RWPE2 (cell line): Measurements from ENCODE around the gene GANC.

ENCODE experiments used
- ATAC-seq: fragments of 200-7000 bp; cut with Tn5 transposase; 3 replicates; pipeline ENCODE4 v1.9.1; 2021; ENCODE audit warnings: low read depth
- DNase-seq: peaks from one replicate; pipeline ENCODE4 v3.0.0-alpha.2; 2020; ENCODE audit warnings: low spot score
- H3K27ac ChIP-seq: fragments of 450-650 bp; 2 replicates; pipeline ENCODE4 v1.5.1; 2017; ENCODE audit warnings: mild to moderate bottlenecking; ENCODE audit not compliant: poor library complexity, severe bottlenecking
- H3K27me3 ChIP-seq: fragments of 250-450 bp; sonication (Bioruptor Pico); 2 replicates; pipeline ENCODE4 v1.5.1; 2021; ENCODE audit warnings: mild to moderate bottlenecking, moderate library complexity; ENCODE audit not compliant: insufficient read depth, poor library complexity, severe bottlenecking
- H3K36me3 ChIP-seq: fragments of 250-450 bp; sonication (Bioruptor Pico); 2 replicates; pipeline ENCODE4 v1.5.1; 2020; ENCODE audit warnings: low read depth, mild to moderate bottlenecking, moderate library complexity
- H3K4me1 ChIP-seq: fragments of 250-450 bp; sonication (Bioruptor Pico); 2 replicates; pipeline ENCODE4 v1.5.1; 2021; ENCODE audit warnings: mild to moderate bottlenecking, moderate library complexity; ENCODE audit not compliant: insufficient read depth, poor library complexity, severe bottlenecking
- H3K4me3 ChIP-seq: fragments of 250-450 bp; sonication (Bioruptor Pico); 2 replicates; pipeline ENCODE4 v1.5.1; 2021; ENCODE audit warnings: mild to moderate bottlenecking, moderate library complexity; ENCODE audit not compliant: severe bottlenecking
- H3K9me3 ChIP-seq: fragments of 250-450 bp; sonication (Bioruptor Pico); 2 replicates; pipeline ENCODE4 v1.5.1; 2021; ENCODE audit warnings: mild to moderate bottlenecking, moderate library complexity; ENCODE audit not compliant: severe bottlenecking
- TF ChIP-seq, protein P1 (sequence below): fragments of 450-650 bp; IDR thresholded peaks from one replicate; pipeline ENCODE4 v1.5.1; 2017; ENCODE audit warnings: mild to moderate bottlenecking, moderate library complexity; ENCODE audit not compliant: poor library complexity, severe bottlenecking

The GANC gene

DNA sequence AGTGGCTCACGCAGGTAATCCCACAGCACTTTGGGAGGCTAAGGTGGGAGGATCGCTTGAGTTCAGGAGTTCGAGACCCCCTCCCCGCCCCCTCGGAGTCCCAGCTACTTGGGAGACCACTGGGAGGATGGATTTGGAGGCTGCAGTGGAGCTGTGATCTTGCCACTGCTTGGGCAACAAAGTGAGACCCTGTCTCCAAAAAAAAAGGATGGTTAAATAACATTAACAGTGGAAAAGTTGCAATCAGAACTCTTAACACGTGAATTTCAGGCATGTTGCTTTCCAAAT lies 1.6 kb downstream of the GANC start:
- DNase-seq = no peak
- Histone ChIP-seq H3K27me3 (no peaks in the 10 kb centered on the region), H3K27ac (peak overlapping the region; percentile 95), H3K9me3 (no peaks in the 10 kb centered on the region), H3K4me1 (peaks cover 17% of the 10 kb centered on the region), H3K36me3 (peaks cover 46% of the 10 kb centered on the region), H3K4me3 (peak overlapping the region; percentile 75)
- TF ChIP-seq, protein P1, sequence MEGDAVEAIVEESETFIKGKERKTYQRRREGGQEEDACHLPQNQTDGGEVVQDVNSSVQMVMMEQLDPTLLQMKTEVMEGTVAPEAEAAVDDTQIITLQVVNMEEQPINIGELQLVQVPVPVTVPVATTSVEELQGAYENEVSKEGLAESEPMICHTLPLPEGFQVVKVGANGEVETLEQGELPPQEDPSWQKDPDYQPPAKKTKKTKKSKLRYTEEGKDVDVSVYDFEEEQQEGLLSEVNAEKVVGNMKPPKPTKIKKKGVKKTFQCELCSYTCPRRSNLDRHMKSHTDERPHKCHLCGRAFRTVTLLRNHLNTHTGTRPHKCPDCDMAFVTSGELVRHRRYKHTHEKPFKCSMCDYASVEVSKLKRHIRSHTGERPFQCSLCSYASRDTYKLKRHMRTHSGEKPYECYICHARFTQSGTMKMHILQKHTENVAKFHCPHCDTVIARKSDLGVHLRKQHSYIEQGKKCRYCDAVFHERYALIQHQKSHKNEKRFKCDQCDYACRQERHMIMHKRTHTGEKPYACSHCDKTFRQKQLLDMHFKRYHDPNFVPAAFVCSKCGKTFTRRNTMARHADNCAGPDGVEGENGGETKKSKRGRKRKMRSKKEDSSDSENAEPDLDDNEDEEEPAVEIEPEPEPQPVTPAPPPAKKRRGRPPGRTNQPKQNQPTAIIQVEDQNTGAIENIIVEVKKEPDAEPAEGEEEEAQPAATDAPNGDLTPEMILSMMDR = no peak
- no peak for ATAC-seq

DNA sequence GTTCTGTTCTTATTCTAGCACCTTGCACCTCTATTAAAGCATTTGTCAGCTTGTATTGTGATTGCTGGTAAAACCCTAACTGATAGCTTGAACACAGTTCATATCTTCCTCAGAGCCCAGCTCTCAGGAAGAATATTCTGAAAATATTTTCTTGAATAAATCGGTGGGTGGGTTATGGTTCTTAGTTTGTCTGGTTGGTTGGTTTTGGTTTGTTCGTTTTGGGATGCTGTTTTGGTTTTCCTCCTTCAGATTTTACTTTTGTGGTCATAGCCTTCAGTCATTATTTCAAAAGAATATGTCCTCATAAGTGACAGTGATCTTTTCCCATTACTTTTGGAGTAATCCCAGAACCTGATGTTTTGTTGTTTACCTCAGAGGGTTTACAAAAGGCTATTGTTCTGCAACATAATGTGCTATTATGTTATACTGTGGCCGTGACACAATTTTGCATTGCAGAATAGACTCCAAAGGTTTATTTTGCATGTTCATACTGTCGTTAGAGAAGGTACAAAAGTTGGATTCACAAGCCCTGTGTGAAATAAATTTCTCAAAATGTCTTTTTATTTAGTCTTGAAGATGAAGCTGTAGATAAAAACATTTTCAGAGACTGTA lies 2.9 kb downstream of the GANC start:
- H3K36me3 ChIP-seq = peaks cover 44% of the 10 kb centered on the region
- ATAC-seq (no peak), DNase-seq (no peak)
- H3K4me1 ChIP-seq = peaks cover 12% of the 10 kb centered on the region
- H3K27me3 ChIP-seq = no peaks in the 10 kb centered on the region
- peak overlapping the region; percentile 75 for H3K4me3 ChIP-seq
- peak overlapping the region; percentile 95 for H3K27ac ChIP-seq
- TF ChIP-seq, protein P1 = no peak
- no peaks in the 10 kb centered on the region for H3K9me3 ChIP-seq

DNA sequence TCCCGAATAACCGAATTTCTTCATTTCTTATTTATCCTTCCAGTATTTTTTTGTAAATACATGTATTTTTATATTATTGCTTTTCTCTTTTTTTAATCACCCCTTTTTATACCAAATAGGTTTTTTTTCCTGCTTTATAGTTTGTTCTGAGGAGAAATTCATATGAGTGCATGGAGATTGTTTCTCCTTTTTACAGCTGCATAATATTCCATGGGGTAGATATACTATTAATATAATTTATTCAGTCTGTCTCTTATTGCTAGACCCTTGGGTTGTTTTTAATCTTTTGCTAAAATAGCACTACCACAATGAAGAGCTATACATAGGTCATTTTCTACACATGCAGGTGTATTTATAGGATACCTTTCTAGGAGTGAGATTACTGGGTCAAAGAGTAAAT lies 3.8 kb downstream of the GANC start:
- DNase-seq = no peak
- no peaks in the 10 kb centered on the region for H3K27me3 ChIP-seq
- ATAC-seq = no peak
- TF ChIP-seq, protein P1 = no peak
- H3K4me3 ChIP-seq = no peak overlapping the region
- H3K27ac ChIP-seq = no peak overlapping the region
- H3K36me3 ChIP-seq = peaks cover 44% of the 10 kb centered on the region
- peaks cover 4% of the 10 kb centered on the region for H3K4me1 ChIP-seq
- H3K9me3 ChIP-seq = no peaks in the 10 kb centered on the region

DNA sequence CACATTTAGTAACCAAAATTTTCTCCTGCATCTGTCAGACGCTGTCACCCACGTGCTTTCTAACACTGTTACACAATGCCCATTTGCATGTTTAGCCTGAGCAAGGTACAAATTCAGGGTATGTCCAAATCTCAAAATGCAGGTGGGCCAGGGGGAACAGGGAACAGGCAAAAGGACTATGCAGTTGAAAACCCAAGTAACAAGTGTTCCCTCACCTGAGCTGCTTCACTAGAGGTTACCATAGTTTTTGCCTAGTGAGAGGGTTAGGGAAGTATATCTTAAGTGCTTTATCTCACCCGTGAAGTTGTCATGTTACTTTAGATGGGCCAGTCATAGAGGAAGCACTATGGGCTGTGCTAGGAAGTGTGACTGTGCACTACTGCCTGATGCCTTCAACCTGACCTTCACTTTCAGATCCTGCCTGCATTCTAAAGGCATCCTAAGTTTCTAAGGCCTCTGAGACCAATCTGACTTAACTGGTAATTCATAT lies 6.3 kb downstream of the GANC start:
- DNase-seq (no peak), ATAC-seq (no peak)
- no peak overlapping the region for H3K27ac ChIP-seq
- H3K4me1 ChIP-seq = peaks cover 4% of the 10 kb centered on the region
- no peaks in the 10 kb centered on the region for H3K9me3 ChIP-seq
- peaks cover 52% of the 10 kb centered on the region for H3K36me3 ChIP-seq
- no peak overlapping the region for H3K4me3 ChIP-seq
- TF ChIP-seq, protein P1 = no peak
- H3K27me3 ChIP-seq = no peaks in the 10 kb centered on the region

DNA sequence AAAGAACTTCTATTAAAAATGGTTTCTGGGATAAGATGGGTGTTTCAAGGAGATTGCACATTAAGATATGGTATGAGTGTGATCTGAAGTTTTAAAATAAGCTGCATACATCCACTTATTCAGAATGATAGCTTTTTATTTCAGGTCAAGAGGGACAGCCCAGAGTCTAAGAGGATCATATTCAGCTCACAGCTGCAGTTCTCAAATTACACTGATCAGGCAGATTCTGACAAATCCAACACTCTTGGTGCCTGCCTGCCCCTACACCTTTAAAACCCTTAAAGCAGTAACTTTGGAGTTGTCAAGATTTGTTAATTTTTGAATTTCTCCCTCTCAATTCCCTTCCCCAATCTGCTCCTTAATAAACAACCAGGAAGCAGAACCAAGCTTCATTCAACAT lies 9.3 kb downstream of the GANC start:
- H3K9me3 ChIP-seq = no peaks in the 10 kb centered on the region
- DNase-seq = no peak
- ATAC-seq = no peak
- no peaks in the 10 kb centered on the region for H3K4me1 ChIP-seq
- no peaks in the 10 kb centered on the region for H3K27me3 ChIP-seq
- H3K36me3 ChIP-seq = peaks cover 43% of the 10 kb centered on the region
- no peak overlapping the region for H3K27ac ChIP-seq
- no peak overlapping the region for H3K4me3 ChIP-seq
- TF ChIP-seq, protein P1 = no peak
